Measurements from ENCODE around the gene LRRC70. TPM values are rescaled to one million over a fixed set of nuclear protein-coding genes. Genes with fewer than 3 reads are reported as not detected.

LRRC70 gene
- total and polyA plus RNA-seq, 2 of the 8 experiments (the other 6 are each of a cell fraction or from before 2014, with no cell fraction given), result 0.62 to 0.67 TPM

- ChIA-PET POLR2A (ENCODE audit: partially characterized antibody) (no interaction called here), CTCF (ENCODE audit: partially characterized antibody) (interaction anchor here (1.7 kb wide), 1 partner anchor 186 kb away, joined by 4 read pairs; no protein-coding TSS in a partner anchor)
- Histone ChIP-seq H2BK120ac (replicated peaks; ENCODE audit: low read depth, low read length) (no peak overlapping the region), H4K20me1 (replicated peaks in 1 of 2; ENCODE audit: control insufficient read depth in 1 of 2, insufficient read depth in 2 of 2, low read length in 2 of 2) (no peaks in the 10 kb centered on the region), H3K36me3 (ENCODE audit: control insufficient read depth in 2 of 4, insufficient read depth in 4 of 4, low read length in 3 of 4) (peaks cover 0 to 3% (median 0%) of the 10 kb centered on the region in 4 experiments; a peak in 3 of 8 replicates), H4K91ac (replicated peaks; ENCODE audit: insufficient read length, low read length) (no peak overlapping the region), H3K14ac (ENCODE audit: insufficient read length) (no peak overlapping the region), H3K56ac (replicated peaks; ENCODE audit: insufficient read length, low read depth, low read length) (no peak overlapping the region), H3K27ac (ENCODE audit: low read depth, low read length) (peak overlapping the region; percentile 14; the same call in 1 of the 2 replicates), H3K9ac (replicated peaks in 1 of 4; ENCODE audit: extremely low read depth in 1 of 4, low read depth in 3 of 4, low read length in 3 of 4) (no peak overlapping the region), H4K5ac (ENCODE audit: insufficient read length, low read depth, low read length) (no peak overlapping the region), H3K4me1 (replicated peaks in 1 of 4; ENCODE audit: control insufficient read depth in 3 of 4, insufficient read depth in 4 of 4, low read length in 3 of 4) (peaks cover 0 to 10% (median 0%) of the 10 kb centered on the region in 4 experiments; a peak in 2 of 7 replicates), H2AK5ac (ENCODE audit: low read depth, low read length) (no peak overlapping the region), H3K23me2 (ENCODE audit: low read depth, low read length) (no peaks in the 10 kb centered on the region), H3K9me3 (ENCODE audit: insufficient read depth in 2 of 2, low read depth in 1 of 2, low read length in 1 of 2) (no peaks in the 10 kb centered on the region), H2BK12ac (ENCODE audit: low read depth, low read length) (no peak overlapping the region), H2AFZ (ENCODE audit: low read length) (no peak overlapping the region), H3K79me1 (ENCODE audit: low read depth, low read length) (no peaks in the 10 kb centered on the region), H3K4ac (replicated peaks; ENCODE audit: insufficient read length, low read depth, low read length) (no peak overlapping the region), H3K27me3 (replicated peaks in 1 of 4; ENCODE audit: control insufficient read depth in 3 of 4, extremely low read depth in 1 of 4, insufficient read depth in 3 of 4, low read length in 3 of 4) (no peaks in the 10 kb centered on the region), H2BK20ac (ENCODE audit: low read length) (no peak overlapping the region), H3K4me2 (ENCODE audit: insufficient read depth in 1 of 2, low read depth in 2 of 2, low read length in 2 of 2) (peak overlapping the region in 1 of 2 experiments; percentile 11; a peak in 1 of 4 replicates), H2BK5ac (ENCODE audit: low read depth, low read length) (no peak overlapping the region), H3K23ac (ENCODE audit: insufficient read length) (no peak overlapping the region), H4K8ac (ENCODE audit: extremely low read depth, insufficient read depth, low read length) (no peak overlapping the region), H2BK15ac (ENCODE audit: low read length) (no peak overlapping the region), H3K79me2 (ENCODE audit: control insufficient read depth in 1 of 2, insufficient read depth in 2 of 2, low read length in 2 of 2) (no peaks in the 10 kb centered on the region), H3K18ac (ENCODE audit: extremely low read depth, low read length) (no peak overlapping the region), H3K4me3 (ENCODE audit: extremely low read depth in 1 of 4, insufficient read depth in 2 of 4, low read depth in 3 of 4, low read length in 4 of 4) (no peak overlapping the region; a peak in 1 of 8 replicates)
- DNase-seq (ENCODE audit: low read depth in 1 of 2, low spot score in 2 of 2) (no peak), FAIRE-seq (peak; percentile 58)
- TF ChIP-seq ASH2L (IDR thresholded peaks at IDR 0.05; ENCODE audit: low read length) (no peak), SUZ12 (IDR thresholded peaks at IDR 0.05; ENCODE audit: low read length) (no peak)
- WGBS, 2 experiments (ENCODE audit: extremely low coverage in 1 of 2, insufficient coverage in 1 of 2, insufficient read length in 1 of 2, insufficient replicate concordance in 2 of 2, low coverage in 1 of 2, low lambda C conversion rate in 2 of 2, missing lambda C conversion rate in 1 of 2), result 65% methylated on average over 3 of the region's 3 CpGs; no CpG with 5 or more reads in 1 of the 2 experiments
Measured at GRCh38 chr5:62594364-62594984, 15.9 kb downstream of the LRRC70 start.
